NCI-H1930 (cell line): Measurements from ENCODE around the gene TBL1XR1.

Experiments
- DNase-seq, 2 experiments: peaks; one replicate each; lab custom pipeline; 2025; lab: John Stamatoyannopoulos, UW

The TBL1XR1 gene

GRCh38 chr3:177109688-177110330 is 87.5 kb downstream of the TBL1XR1 start:
- no peak for DNase-seq

GRCh38 chr3:177108648-177109047 is 88.6 kb downstream of the TBL1XR1 start:
- DNase-seq = no peak

DNA sequence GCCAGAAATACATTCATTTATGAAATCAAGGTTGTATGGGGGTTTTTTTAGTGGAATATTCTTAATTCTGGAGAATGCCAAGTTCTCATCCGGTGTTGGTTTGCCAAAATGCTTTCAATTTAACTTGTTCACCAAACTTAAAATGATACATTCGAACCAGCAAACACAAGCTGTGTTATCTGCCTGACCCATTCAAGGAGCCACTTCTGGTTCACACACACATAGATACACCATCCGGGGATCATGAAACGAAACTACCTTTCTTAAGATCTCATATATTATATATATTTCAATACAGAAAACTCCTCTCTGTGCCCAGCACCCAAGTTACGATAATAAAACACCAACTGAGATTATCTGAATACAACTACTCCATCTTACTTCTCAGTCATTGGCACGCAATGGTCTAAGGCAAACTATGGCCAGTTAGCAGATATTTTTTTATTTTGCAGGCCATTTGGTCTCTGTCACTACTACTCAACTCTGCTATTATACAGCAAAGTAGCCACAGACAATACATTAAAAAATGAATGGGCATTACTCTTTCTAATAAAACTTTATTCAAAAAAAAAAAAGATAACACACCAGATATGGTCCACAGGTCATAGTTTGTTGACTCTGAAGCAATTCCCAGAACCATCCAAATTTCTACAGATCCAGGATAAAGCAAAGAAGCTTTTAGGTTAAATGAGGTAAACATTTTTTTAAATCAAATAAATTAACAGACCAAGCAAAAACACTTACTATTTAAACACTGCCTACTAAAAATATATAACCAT is 89.6 kb downstream of the TBL1XR1 start:
- DNase-seq = no peak

- DNase-seq = no peak
These were observed 90.7 kb downstream of the TBL1XR1 start for GRCh38 chr3:177106594-177106993.

GRCh38 chr3:177106184-177106583 is 91.1 kb downstream of the TBL1XR1 start:
- DNase-seq = no peak

GRCh38 chr3:177105623-177106022 is 91.7 kb downstream of the TBL1XR1 start:
- DNase-seq = no peak

- no peak for DNase-seq
These were observed 92.8 kb downstream of the TBL1XR1 start for GRCh38 chr3:177104299-177104992.

- no peak for DNase-seq
These were observed 94.7 kb downstream of the TBL1XR1 start for GRCh38 chr3:177102553-177102952.

DNA sequence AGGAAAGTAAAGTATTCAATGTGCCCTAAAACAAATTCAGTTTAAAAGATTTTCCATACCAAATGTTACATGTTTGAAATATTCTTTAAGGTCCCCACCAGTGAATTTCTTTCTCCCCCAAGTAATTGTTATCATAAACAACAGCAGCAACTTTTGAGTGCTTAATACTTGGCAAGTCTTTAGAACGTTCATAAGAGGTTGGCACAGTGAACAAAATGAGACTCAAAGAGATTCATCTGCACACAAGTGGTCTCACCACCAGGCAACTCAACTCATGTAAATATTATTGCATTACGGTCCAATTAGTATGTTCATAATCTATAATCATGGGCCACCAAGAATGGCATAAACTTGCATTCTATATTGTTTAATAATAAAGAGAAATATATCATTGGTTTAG is 98.7 kb downstream of the TBL1XR1 start:
- DNase-seq = no peak

- no peak for DNase-seq
These were observed 100.7 kb downstream of the TBL1XR1 start for GRCh38 chr3:177096615-177097014.

DNA sequence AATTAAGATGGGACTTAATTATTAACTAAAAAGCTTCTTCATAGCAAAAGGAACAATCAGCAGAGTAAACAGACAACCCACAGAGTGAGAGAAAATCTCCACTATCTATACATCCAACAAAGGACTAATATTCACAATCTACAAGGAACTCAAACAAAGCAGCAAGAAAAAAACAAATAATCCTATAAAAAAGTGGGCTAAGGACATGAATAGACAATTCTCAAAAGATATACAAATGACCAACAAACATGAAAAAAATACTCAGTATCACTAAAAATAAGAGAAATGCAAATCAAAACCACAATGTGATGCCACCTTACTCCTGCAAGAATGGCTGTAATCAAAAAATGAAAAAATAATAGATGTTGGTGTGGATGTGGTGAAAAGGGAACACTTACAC is 103.3 kb downstream of the TBL1XR1 start:
- DNase-seq = no peak

DNA sequence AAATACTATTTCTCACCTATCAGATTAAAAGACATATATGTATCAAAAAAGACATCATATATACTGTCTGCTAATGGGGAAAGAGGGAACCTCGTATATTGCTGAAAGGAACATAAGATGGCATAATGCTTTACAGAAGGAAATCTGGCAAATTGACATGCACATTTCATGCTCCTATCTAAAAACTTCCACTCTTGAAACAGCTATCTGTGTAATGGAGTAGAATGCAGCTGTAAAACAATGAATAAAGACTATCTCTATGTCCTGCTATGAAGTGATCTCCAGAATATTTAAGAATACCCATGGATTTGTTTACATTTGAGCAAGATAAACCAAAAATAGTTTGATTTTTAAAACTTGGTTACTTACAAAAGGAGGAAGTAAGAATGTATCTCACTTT is 107.4 kb downstream of the TBL1XR1 start:
- no peak for DNase-seq

GRCh38 chr3:177089110-177089509 is 108.2 kb downstream of the TBL1XR1 start:
- DNase-seq = no peak

DNA sequence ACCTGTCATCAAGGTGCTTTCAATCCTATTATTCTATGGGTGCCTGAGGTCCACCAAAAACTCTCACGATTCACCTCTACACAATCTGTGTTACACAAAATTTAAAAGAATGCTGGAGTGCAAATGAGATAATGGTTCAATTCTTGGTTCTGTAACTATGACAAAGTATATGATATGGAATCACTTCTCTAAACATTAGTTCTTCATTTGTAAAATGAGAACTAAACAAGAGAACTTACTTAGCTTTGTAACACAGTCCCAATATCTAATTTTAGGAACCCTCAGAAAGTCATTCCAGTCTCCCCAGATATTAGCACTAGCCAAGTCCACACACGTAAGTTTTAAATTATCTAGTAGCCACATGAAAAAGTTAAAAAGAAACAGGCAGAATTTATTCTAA is 111.5 kb downstream of the TBL1XR1 start:
- no peak for DNase-seq

- no peak for DNase-seq
These were observed 112.7 kb downstream of the TBL1XR1 start for GRCh38 chr3:177084616-177085015.

DNA sequence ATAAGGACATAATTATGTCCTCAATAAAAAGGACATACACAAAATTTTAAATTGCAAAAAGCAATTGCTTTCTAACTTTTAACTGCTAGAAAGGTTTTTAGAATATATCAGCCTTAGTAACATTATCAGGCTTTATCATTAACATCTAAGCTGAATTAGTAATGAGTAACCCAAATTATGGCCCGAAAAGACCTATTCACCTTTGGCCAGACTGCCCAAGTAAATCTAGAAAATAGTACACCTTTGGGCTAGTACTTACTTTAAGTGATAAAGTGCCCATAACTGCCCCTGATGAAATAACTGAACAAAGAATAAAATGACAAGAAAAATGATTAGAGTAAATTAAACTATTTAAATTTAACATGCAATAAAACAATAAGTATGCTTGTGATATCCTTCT is 117.2 kb downstream of the TBL1XR1 start:
- DNase-seq = no peak

- no peak for DNase-seq
These were observed 117.6 kb downstream of the TBL1XR1 start for GRCh38 chr3:177079684-177080083.

DNA sequence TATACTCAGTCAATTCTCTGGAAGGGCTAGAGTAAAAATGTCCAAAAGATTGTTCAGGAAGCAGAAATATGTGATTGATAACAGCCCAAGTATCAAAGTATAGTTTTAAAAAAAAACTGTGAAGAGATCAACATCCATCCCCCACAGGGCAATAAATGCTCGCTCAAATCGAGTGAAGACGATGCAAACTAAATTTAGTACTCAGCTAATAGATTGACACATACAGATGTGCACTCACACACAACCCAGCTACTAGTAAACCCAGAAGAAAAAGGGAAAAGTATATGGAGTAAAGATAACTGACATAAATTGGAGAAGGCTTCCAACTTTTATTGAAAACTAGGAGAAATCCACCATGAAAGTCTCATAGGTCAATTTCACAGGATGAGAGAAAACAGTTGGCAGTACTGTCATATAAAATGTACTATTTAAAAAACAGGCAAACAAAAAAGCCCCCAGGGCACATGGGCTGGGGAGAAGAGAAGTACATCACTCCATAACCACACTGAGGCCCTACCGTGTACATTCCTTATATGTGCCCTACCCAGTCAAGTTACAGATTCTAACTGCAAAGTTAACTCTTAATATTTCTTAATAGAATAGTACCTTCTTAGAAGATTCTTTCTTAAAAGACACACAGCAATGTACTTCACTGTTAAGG is 125.7 kb downstream of the TBL1XR1 start:
- no peak for DNase-seq

GRCh38 chr3:177069514-177070329 is 127.6 kb downstream of the TBL1XR1 start:
- no peak for DNase-seq

GRCh38 chr3:177068967-177069366 is 128.3 kb downstream of the TBL1XR1 start:
- DNase-seq = no peak

- DNase-seq = no peak
These were observed 131.2 kb downstream of the TBL1XR1 start for GRCh38 chr3:177066068-177066467.
